GM19467 (cell line): Measurements from ENCODE around the gene B4GALT1.
A peak's percentile ranks its signal among the peaks of the same experiment; 100 is the strongest.

ENCODE experiments used
- ATAC-seq: cut with Tn5 transposase; IDR thresholded peaks from one replicate; pipeline ENCODE4 v1.9.1; 2021; ENCODE audit warnings: mild to moderate bottlenecking, moderate library complexity; ENCODE audit not compliant: unreplicated experiment

Gene B4GALT1

GRCh38 chr9:33125871-33126823 lies 41.0 kb downstream of the B4GALT1 start:
- ATAC-seq, result no peak

- ATAC-seq, result no peak
Measured at GRCh38 chr9:33125461-33125860, 41.7 kb downstream of the B4GALT1 start.

- ATAC-seq, result peak; percentile 39
Measured at GRCh38 chr9:33124751-33125381, 42.3 kb downstream of the B4GALT1 start.

- ATAC-seq, result no peak
Measured at GRCh38 chr9:33124046-33124445, 43.1 kb downstream of the B4GALT1 start.

GRCh38 chr9:33123407-33124031 lies 43.6 kb downstream of the B4GALT1 start:
- no peak for ATAC-seq

- ATAC-seq, result no peak
Measured at GRCh38 chr9:33120620-33121019, 46.5 kb downstream of the B4GALT1 start.

GRCh38 chr9:33117796-33118195 lies 49.3 kb downstream of the B4GALT1 start:
- ATAC-seq, result no peak

- no peak for ATAC-seq
Measured at GRCh38 chr9:33117306-33117705, 49.8 kb downstream of the B4GALT1 start.

- ATAC-seq, result no peak
Measured at GRCh38 chr9:33116860-33117259, 50.3 kb downstream of the B4GALT1 start.

GRCh38 chr9:33114746-33115145 lies 52.4 kb downstream of the B4GALT1 start:
- no peak for ATAC-seq

- ATAC-seq, result no peak
Measured at GRCh38 chr9:33113799-33114547, 53.2 kb downstream of the B4GALT1 start.

- no peak for ATAC-seq
Measured at GRCh38 chr9:33112094-33112493, 55.0 kb downstream of the B4GALT1 start.

GRCh38 chr9:33111631-33112030 lies 55.5 kb downstream of the B4GALT1 start:
- ATAC-seq, result no peak

- ATAC-seq, result no peak
Measured at GRCh38 chr9:33110686-33111085, 56.5 kb downstream of the B4GALT1 start.

- no peak for ATAC-seq
Measured at GRCh38 chr9:33109850-33110595, 57.1 kb downstream of the B4GALT1 start.

- no peak for ATAC-seq
Measured at GRCh38 chr9:33109097-33109496, 58.0 kb downstream of the B4GALT1 start.

GRCh38 chr9:33108472-33108871 lies 58.7 kb downstream of the B4GALT1 start:
- ATAC-seq, result no peak

- no peak for ATAC-seq
Measured at GRCh38 chr9:33107762-33108161, 59.4 kb downstream of the B4GALT1 start.

- no peak for ATAC-seq
Measured at GRCh38 chr9:33106827-33107621, 60.1 kb downstream of the B4GALT1 start.
